ENCODE measurements around the gene SEPTIN8.

SEPTIN8 gene, protein sequence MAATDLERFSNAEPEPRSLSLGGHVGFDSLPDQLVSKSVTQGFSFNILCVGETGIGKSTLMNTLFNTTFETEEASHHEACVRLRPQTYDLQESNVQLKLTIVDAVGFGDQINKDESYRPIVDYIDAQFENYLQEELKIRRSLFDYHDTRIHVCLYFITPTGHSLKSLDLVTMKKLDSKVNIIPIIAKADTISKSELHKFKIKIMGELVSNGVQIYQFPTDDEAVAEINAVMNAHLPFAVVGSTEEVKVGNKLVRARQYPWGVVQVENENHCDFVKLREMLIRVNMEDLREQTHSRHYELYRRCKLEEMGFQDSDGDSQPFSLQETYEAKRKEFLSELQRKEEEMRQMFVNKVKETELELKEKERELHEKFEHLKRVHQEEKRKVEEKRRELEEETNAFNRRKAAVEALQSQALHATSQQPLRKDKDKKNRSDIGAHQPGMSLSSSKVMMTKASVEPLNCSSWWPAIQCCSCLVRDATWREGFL

DNA sequence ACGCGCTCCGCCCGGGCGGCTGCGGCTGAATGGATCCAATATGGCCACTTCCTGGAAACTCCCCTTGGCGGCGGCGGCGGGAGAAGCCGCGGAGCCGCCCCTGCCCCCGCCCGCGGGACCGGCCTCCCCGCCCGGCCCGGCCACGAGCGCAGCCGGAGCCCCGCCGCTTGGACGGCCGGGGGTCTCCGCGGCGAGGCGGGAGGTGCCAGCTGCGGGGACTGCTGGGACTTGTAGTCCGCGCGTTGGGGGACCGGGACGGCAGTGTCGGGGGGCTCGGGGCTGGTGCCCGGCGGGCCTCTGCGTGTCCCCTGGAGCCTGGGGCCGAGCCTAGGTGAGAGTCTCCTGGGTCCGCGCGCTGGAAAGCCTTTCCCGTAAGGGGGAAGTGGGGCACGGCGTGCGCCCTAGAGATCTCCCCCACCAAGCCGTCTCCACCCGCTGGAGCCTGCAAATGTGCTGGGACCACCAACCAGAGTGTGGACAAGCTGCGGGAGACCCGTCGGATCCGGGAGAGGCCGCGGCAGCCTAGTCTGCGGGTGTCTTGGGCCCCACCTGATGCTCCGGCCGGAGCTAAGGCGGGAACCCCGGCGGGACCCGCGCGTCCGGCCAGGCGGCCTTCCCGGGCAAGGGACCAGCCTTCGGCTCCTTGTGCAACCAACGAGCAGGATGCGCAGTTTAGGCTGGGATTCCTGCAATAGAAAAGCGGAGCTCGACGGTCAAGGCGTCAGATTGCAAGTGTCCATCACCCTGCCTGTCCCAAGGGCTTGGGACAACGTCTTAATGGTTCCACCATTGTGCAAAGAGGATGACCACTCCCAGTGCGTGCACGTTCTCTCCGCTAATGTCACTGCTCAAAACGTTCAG, at the start of gene SEPTIN8:
TSS of gene SEPTIN8 (minus strand) at position 31 of the 861 bp plus-strand sequence. CDS start 102 bp downstream, outside the sequence.
- Mint-ChIP-seq H3K27ac (peak within 1 kb of the TSS; percentile 32), H3K27me3 (peaks cover 64% of the 10 kb centered on the region), H3K36me3 (ENCODE audit: low read depth) (no peaks in the 10 kb centered on the region), H3K4me1 (ENCODE audit: low read depth) (peaks cover 39% of the 10 kb centered on the region), H3K9me3 (no peaks in the 10 kb centered on the region), H3K4me3 (peak within 1 kb of the TSS; percentile 74)
- intact Hi-C loops (cut with micrococcal nuclease), result loop anchor here (5.0 kb wide), 1 partner anchor 35 kb away; the partner anchor contains the start of gene SOWAHA

DNA sequence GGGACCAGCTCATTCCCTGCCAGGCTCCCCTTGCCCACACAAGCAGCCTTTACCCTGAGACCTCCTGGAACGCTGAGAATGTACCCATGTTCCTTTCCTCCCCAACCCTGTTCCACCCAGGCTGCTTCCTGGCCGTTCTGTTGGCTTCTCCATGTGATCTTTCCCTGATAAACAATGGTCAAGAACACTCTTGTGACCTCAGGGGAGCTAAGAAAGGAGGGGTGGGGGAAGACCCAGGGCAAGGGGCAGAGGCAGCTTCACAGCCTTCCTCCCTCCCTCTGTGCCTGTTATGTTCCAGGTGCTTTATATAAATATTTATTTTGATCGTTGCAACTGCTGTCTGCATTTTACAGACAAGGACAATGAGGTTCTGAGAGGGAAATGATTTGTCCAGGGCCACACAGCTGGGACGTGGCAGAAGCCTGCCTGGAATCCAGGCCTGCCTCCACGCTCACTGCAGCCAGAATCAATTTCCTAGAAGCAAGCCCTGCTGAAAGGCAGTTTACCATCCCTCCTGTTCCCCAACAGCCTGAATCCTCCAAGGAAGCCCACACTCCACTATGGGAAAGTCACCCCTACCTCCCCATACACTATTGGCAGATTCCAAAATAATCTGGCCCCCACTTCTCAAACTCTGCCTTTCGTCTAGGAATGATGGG, 49.5 kb upstream of the SEPTIN8 start:
- Mint-ChIP-seq H3K27me3 (peaks cover 89% of the 10 kb centered on the region), H3K4me3 (no peak overlapping the region), H3K27ac (no peak overlapping the region), H3K4me1 (ENCODE audit: low read depth) (peaks cover 35% of the 10 kb centered on the region), H3K36me3 (ENCODE audit: low read depth) (peaks cover 21% of the 10 kb centered on the region), H3K9me3 (no peaks in the 10 kb centered on the region)
- intact Hi-C loops (cut with micrococcal nuclease), result no loop called here

DNA sequence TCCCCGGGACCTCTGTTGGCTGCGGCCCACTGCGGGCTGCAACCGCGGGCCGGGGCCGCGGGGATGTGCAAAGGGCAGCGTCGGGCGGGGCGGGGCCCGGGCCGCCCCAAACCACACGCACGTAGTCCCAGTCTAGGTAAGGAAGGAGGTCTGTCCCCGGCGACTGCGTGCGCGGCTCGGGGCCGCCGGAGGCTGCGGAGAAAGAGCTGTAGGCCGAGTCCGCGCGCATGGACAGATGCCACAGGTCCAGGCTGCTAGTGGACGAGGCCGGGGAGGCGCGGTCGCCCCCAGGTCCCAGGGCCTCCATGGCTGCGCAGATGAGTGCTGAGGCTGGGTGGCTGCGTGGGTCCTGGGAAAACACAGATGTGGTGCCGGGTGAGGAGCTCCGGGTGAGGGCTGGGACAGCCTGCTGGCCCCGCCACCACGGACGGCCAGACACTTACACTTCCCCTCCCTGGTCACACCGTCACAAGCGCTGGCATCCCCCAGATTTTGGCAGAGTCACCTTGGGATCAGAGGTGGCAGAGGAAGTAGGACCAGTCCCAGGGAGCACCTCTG, 48.9 kb upstream of the SEPTIN8 start:
- intact Hi-C loops (cut with micrococcal nuclease), result no loop called here
- H3K9me3 Mint-ChIP-seq, result no peaks in the 10 kb centered on the region
- H3K4me1 Mint-ChIP-seq (ENCODE audit: low read depth), result peaks cover 29% of the 10 kb centered on the region
- no peak overlapping the region for H3K27ac Mint-ChIP-seq
- H3K36me3 Mint-ChIP-seq (ENCODE audit: low read depth), result peaks cover 21% of the 10 kb centered on the region
- H3K27me3 Mint-ChIP-seq, result peaks cover 87% of the 10 kb centered on the region
- H3K4me3 Mint-ChIP-seq, result no peak overlapping the region

GRCh38 chr5:132825033-132825833, 48.2 kb upstream of the SEPTIN8 start:
- H3K4me3 Mint-ChIP-seq, result no peak overlapping the region
- H3K27me3 Mint-ChIP-seq, result peaks cover 90% of the 10 kb centered on the region
- intact Hi-C loops (cut with micrococcal nuclease), result no loop called here
- peaks cover 20% of the 10 kb centered on the region for H3K36me3 Mint-ChIP-seq (ENCODE audit: low read depth)
- H3K9me3 Mint-ChIP-seq, result no peaks in the 10 kb centered on the region
- H3K4me1 Mint-ChIP-seq (ENCODE audit: low read depth), result peaks cover 30% of the 10 kb centered on the region
- no peak overlapping the region for H3K27ac Mint-ChIP-seq

- Mint-ChIP-seq H3K4me1 (ENCODE audit: low read depth) (peaks cover 30% of the 10 kb centered on the region), H3K36me3 (ENCODE audit: low read depth) (peaks cover 15% of the 10 kb centered on the region), H3K27me3 (peaks cover 91% of the 10 kb centered on the region), H3K4me3 (no peak overlapping the region), H3K9me3 (no peaks in the 10 kb centered on the region), H3K27ac (no peak overlapping the region)
- intact Hi-C loops (cut with micrococcal nuclease), result no loop called here
Measured at GRCh38 chr5:132824426-132824825, 47.4 kb upstream of the SEPTIN8 start.

DNA sequence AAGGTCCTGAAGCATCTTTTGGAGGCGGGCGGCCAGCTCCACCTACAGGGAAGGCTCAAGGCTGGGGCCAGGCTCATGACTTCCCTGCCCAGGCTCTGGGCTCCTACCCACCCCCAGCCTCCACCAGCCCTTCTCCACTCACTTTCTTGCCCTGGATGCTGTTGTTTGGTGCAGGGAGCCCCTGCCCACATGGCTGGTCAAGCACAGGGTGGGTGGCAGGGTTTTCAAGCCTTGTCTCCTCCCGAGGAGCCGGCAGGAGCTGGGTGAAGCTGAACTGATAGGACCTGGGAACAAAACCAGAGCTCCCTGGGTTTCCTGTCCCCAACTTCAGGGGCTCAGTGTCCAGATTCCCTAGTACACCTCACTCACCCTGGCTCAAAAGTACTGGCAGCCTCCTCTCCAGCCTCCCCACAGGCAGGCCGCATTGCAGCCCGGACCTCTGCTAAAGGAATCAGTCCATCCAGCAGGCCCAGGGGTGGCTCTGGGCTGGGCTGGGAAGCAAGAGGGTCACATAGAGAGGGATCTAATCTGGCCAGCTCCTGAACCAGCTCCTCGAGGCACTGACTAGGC, 46.5 kb upstream of the SEPTIN8 start:
- Mint-ChIP-seq H3K27me3 (peaks cover 91% of the 10 kb centered on the region), H3K4me3 (no peak overlapping the region), H3K36me3 (ENCODE audit: low read depth) (peaks cover 15% of the 10 kb centered on the region), H3K27ac (no peak overlapping the region), H3K4me1 (ENCODE audit: low read depth) (peaks cover 28% of the 10 kb centered on the region), H3K9me3 (no peaks in the 10 kb centered on the region)
- intact Hi-C loops (cut with micrococcal nuclease), result no loop called here

DNA sequence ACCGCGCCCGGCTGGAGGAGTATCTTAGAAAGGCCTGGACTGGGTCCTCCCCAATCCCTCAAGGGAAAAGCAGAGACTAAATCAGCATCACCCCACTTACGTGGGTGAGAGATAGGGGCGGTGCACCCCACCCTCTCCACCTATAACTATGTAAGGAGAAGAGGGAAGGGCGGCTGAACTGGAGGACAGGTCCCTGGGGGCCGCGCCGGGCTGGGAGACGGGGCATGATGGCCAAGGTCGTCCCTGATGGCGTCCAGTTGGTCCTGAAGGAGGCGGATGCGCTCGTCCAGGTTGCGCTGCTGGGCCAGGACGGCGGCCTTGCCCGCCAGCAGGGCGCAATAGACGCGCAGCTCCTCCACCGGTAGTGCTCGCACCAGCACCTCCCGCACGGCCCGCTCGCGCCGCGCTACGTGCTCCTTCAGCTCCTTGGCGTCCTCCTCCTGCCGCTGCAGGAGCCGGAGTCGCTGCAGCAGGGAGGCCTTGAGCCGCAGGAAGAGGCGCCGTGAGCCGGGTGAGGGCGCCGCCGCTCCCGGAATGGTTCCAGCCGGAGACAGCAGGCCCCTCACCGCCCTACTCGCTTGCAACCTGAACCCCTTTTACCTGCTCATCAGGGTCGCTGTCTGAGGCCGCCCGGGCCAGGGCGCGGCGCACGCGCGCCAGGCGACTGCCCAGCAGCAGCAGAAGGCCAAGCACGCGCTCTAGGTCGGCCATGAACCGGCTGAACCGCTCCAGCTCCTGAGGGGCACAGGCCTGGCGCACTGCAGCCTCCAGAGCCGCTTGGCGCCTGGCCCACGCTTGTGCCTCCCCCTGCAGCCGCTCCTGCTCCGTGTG, 45.8 kb upstream of the SEPTIN8 start:
- H3K4me1 Mint-ChIP-seq (ENCODE audit: low read depth), result peaks cover 28% of the 10 kb centered on the region
- peak overlapping the region; percentile 56 for H3K4me3 Mint-ChIP-seq
- H3K9me3 Mint-ChIP-seq, result no peaks in the 10 kb centered on the region
- peaks cover 15% of the 10 kb centered on the region for H3K36me3 Mint-ChIP-seq (ENCODE audit: low read depth)
- peaks cover 90% of the 10 kb centered on the region for H3K27me3 Mint-ChIP-seq
- intact Hi-C loops (cut with micrococcal nuclease), result no loop called here
- H3K27ac Mint-ChIP-seq, result no peak overlapping the region

GRCh38 chr5:132821791-132822190, 44.8 kb upstream of the SEPTIN8 start:
- no peak overlapping the region for H3K4me3 Mint-ChIP-seq
- no peaks in the 10 kb centered on the region for H3K9me3 Mint-ChIP-seq
- H3K36me3 Mint-ChIP-seq (ENCODE audit: low read depth), result peaks cover 10% of the 10 kb centered on the region
- intact Hi-C loops (cut with micrococcal nuclease), result no loop called here
- peaks cover 28% of the 10 kb centered on the region for H3K4me1 Mint-ChIP-seq (ENCODE audit: low read depth)
- H3K27me3 Mint-ChIP-seq, result peaks cover 80% of the 10 kb centered on the region
- H3K27ac Mint-ChIP-seq, result no peak overlapping the region

DNA sequence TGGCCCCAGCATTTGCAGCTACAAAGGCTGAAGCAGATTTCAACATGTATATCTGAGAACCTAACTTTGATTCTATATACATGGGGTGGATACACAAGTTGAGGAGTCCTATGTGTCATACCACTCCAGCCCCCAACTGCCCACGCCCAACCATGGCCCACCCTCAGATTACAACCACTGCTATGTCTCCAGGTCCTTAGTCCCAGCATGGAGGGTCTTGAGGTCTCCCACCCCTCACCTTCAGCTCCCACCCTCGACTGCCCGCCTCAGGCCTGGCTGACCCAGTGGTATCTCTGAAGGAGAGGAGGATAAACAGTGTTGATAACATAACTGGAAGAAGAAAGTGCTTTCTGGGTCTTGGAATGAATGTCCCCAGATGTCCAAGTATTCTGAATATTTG, 44.3 kb upstream of the SEPTIN8 start:
- Mint-ChIP-seq H3K36me3 (ENCODE audit: low read depth) (peaks cover 9% of the 10 kb centered on the region), H3K27me3 (peaks cover 76% of the 10 kb centered on the region)

GRCh38 chr5:132820162-132820754, 43.2 kb upstream of the SEPTIN8 start:
- no peaks in the 10 kb centered on the region for H3K9me3 Mint-ChIP-seq
- intact Hi-C loops (cut with micrococcal nuclease), result loop anchor here (1.0 kb wide), 2 partner anchors 65 to 434 kb away; no protein-coding TSS in a partner anchor

More for the DNA sequence above, 44.3 kb upstream of the SEPTIN8 start:
- peaks cover 28% of the 10 kb centered on the region for H3K4me1 Mint-ChIP-seq (ENCODE audit: low read depth)
- intact Hi-C loops (cut with micrococcal nuclease), result no loop called here
- H3K9me3 Mint-ChIP-seq, result no peaks in the 10 kb centered on the region
- no peak overlapping the region for H3K4me3 Mint-ChIP-seq
- H3K27ac Mint-ChIP-seq, result no peak overlapping the region

DNA sequence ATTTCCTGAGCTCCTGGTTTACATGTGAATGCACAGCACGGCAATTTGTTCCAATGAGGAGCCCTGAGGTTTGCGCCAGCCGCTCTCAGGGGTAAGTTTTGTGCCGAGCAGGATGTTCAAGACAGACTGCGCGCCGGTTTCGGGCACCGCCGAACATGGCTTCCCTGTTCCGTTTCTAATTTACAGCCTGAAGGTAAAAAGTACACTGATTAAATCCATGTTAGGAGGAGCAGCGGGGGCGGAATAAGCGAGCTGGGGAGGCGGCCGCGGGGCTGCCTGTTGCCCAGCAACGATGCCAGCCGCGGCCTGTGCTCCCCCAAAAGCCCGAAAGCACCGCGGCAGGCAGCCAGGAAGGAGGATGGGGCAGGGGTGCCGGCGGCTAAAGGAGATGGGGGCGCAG, 42.4 kb upstream of the SEPTIN8 start:
- H3K4me1 Mint-ChIP-seq (ENCODE audit: low read depth), result peaks cover 21% of the 10 kb centered on the region
- no peak overlapping the region for H3K27ac Mint-ChIP-seq
- peak overlapping the region; percentile 73 for H3K4me3 Mint-ChIP-seq
- peaks cover 71% of the 10 kb centered on the region for H3K27me3 Mint-ChIP-seq
- intact Hi-C loops (cut with micrococcal nuclease), result no loop called here
- H3K9me3 Mint-ChIP-seq, result no peaks in the 10 kb centered on the region
- peaks cover under 1% of the 10 kb centered on the region for H3K36me3 Mint-ChIP-seq (ENCODE audit: low read depth)

More at GRCh38 chr5:132820162-132820754, 43.2 kb upstream of the SEPTIN8 start:
- Mint-ChIP-seq H3K4me1 (ENCODE audit: low read depth) (peaks cover 21% of the 10 kb centered on the region), H3K36me3 (ENCODE audit: low read depth) (peaks cover 9% of the 10 kb centered on the region), H3K27ac (no peak overlapping the region), H3K27me3 (peaks cover 71% of the 10 kb centered on the region), H3K4me3 (peak overlapping the region; percentile 14)
